Right renal cortex interstitium (tissue), 3 donors: Measurements from ENCODE around the gene FAM20A. TPM values are rescaled to one million over a fixed set of nuclear protein-coding genes. Genes with fewer than 3 reads are reported as not detected.

Source experiments
- DNase-seq, 3 donors: peaks; one replicate each; pipeline ENCODE4 v3.0.0-alpha.2; 2013; ENCODE audit warnings: low read depth in 3 of 3, low spot score in 2 of 3
- polyA plus RNA-seq, 3 donors: library from polyadenylated mRNA; unstranded; fragments of 120-200 nt; gene quantifications; one replicate each; pipeline ENCODE4 v1.2.1, GENCODE V29; 2013; ENCODE audit not compliant: insufficient read length in 3 of 3

FAM20A gene
- polyA plus RNA-seq, 3 donors, result 9.3 to 12.4 (median 12.3) TPM

GRCh38 chr17:68570526-68570925 lies 30.6 kb downstream of the FAM20A start:
- no peak for DNase-seq

GRCh38 chr17:68569346-68569745 lies 31.8 kb downstream of the FAM20A start:
- no peak for DNase-seq

GRCh38 chr17:68568581-68568980 lies 32.6 kb downstream of the FAM20A start:
- DNase-seq, result no peak

DNA sequence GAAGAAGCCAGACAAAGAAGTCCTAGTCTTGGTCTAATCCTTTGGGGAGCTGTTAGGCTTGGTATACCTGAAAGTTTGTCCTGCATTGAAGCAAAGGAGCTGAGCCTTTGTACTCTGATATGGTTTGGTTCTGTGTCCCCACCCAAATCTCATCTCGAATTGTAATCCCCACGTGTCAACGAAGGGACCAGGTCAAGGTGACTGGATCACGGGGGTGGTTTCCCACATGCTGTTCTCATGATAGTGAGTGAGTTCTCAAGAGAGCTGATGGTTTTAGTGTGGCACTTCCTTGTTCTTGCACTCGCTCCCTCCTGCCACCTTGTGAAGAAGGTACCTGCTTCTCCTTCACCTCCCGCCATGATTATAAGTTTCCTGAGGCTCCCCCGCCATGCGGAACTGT lies 33.6 kb downstream of the FAM20A start:
- no peak for DNase-seq

DNA sequence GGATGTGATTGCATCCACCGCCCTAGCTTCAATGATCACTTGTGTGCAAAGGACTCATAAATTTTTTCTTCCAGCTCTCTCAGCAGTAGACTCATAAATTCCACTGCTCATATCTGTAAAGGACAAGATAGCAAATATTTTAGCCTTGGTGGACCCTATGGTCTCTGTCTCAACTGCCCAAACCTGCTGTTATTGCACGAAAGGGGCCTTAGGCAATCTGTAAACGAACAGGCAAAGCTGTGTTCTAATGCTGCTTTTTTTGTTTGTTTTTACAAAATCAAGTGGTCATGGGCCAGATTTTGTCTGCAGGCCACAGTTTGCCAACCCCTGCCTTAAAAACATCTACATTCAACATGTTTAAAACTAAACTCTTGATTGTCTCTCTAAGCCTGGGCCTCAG lies 34.1 kb downstream of the FAM20A start:
- DNase-seq, result no peak

DNA sequence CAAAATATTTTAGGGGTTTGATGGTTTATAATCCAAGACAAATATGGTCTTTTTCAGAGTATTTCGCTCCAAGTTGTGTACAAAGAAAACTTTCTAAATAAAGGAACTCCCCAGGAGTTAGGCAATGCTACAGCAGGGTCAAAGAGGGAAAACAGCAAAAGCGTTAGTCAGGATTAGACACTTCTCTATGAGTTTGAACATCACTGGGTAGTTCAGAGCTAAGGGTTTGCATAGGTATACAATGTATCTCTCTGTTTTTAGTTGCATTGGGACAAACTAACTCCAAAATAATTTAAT lies 34.8 kb downstream of the FAM20A start:
- DNase-seq, result no peak

GRCh38 chr17:68565661-68566441 lies 35.3 kb downstream of the FAM20A start:
- DNase-seq, result no peak

DNA sequence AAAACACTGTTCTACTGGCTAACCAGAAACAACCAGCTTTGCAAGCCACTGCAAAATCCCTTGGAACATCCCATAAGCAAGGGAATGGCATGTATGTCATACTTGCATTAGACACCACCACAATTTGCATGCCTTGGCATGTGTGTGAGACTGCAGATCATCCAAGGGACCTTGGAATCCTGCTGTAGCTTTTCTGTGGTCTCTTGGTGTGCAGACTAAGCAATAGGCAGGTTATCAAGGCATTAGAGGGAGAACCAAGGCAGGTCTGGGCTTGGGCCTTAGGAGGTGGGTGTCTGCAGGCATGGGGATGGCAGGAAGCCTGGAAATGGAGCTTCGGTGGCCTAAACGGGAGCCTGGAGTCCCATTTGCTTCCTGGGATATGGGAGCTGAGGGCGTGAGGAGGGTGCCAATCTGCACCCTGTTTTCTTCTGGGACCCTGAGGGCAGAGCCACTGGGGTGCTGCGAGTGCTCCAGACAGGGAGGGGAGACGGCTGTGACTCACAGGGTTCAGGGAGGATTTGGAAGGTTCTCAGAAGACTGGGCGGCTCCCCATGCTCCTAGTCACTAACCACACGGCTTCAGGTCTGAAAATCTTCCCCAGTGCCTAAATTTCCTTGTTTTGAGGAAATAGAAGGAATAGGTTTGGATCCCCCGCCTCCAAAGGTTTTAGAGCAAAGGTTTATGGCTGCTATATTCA lies 36.6 kb downstream of the FAM20A start:
- DNase-seq, result no peak

DNA sequence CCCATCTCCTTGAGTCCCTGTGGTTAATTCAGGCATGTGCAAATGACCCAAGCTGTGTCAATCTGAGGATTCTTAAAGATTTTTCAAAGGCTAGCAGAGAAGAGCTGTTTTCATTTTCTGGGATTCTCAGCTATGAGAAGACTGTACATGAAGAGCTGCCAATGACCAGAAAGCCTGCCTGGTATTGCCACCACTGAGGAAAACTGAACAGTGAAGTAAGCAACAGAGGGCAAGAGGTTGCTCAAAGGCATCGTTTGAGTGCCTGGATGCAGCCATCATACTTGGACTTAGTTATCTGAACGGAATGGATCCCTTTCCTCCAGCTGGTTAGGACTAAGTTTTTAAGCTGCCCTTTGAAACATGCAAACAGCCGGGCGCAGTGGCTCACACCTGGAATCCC lies 38.4 kb downstream of the FAM20A start:
- DNase-seq, result no peak

DNA sequence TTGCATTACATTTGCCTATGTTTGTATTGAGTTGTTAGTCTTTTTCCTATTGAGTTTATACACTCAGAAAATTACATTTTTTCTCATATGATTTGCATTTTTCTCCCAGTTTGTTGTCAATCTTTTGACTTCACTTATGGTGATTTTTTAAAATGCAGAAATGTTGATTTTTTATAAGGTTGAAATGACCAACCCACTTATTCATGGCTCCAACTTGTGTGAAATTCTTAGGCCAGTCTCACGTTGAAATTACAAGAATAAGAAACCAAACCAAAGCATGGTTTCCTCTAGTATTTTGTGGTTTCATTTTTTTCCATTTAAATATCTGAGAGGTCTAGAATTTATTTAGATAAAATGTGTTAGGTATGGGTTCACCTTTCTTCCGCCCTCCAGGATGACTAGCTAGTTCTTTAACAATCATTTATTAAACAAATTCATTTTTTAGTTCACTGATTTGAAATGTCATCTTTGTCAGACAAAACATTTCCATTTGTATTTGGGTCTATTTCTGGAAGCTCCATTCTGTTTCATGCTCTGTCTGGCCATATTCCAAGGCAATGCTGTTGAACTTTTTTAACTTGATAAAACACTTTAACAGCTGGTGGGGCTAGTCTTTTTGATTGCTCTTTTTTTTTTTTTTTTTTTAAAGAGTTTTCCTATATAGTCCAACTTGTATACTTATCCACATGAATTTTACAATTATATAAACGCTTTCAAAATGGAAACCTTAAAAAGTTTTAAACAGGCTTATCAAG lies 40.0 kb downstream of the FAM20A start:
- no peak for DNase-seq

DNA sequence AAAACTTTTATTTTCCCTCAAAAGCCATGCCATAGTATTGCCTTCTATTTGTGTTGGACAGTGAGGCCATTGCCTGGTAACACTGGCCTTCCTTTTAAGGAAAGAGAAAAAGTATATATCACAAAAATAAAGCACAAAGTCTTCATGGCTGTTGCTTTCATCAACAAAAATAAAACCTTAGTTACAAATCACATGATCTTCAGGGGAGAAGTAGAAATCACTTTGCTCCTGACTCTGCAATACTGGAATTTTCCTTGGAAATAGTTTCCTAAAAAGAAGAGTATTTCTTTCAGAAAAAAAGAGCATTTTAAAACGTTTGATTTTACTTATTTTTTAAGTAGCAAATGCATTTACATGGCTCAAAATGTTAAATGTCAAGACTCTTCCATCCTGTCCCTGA lies 41.9 kb downstream of the FAM20A start:
- no peak for DNase-seq

DNA sequence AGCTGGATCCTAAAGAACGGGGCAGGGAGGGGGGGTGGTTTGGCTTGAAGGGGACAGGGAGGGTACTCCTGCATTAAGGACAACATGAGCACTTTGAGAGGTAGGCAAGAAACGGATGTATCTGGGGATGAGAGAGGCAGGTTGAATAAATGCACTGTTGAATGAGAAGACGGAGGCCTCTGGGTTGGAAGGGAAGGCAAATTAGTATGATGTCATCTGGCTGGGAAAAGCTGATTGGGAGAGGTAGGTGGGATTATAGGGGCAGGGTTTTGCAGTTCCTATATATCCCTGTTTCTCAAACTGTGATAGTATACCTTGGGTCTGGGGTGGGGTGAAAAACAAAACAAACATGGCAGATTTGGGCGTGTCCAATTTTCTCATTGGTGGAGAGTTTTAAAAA lies 44.6 kb downstream of the FAM20A start:
- DNase-seq, result no peak

DNA sequence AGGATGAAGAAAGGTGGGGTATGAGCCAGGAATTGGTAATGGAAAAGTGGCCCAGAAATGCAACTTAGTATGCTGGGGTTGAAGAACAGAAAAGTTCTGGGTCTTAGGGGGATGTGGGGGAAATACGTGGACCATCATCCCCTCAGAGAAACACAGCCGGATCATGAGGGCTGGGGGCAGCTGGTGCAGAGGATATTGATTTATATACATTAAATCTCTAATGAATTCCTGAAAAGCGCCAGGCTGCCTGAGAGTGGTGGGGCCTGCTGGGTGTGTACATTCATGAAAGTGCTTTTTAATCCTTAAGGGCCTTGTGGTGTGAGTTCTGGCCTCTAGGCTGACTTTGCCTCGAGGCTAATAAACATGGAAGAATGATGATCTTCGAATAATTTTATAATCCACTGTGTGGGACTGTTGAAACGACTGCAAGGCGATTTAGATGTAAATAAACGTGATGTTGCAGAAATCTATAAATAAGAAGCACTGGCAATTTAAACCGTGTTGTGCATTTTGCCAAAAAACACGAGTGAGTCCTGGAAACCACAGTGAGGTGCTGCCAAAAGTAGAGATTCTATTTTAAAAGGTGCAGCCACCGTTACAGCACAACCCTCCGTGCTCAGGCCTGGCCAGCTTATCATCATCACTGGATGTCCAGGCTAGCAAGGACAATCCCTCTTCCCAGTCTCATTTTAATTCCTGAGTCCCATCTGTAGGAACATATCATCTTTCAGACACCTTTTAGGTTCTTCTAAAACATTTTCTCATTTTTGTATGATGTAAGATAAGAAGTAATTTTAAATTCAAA lies 56.9 kb downstream of the FAM20A start:
- no peak for DNase-seq

DNA sequence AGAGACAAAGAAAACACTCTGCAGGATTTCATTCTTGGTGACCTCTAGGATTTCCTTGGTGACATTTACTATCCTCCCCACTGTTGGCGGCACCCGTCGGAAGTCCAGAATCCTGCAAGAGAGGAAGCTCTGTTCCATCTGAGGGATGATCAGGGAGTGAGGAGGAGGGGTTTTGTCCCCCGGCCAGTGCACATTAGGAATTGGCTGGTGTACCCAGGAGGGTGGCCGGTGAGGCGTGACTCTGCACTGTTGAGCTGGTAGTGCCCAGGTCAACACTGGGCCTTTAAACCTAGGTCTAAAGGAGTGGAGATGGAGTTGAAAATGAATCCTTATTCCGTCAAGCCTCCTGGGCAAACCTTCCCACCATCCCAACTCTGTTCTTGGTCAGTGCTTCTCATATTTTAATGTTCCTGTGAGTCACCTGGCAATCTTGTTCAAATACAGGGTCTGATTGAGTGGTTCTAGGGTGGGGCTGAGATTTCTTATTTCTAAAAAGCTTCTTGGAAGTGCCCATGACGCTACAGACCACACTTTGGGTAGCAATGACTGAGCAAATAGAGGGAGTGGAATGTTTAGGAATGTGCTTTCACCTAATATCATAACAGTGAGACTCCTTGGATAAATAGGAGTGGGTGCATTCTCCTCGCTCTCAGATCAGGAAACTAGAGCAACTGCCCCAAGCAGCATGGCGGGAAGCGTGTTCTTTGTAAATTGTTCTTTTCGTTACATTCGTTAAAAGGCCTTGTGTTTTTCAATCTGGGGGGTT lies 58.3 kb downstream of the FAM20A start:
- DNase-seq, result no peak

GRCh38 chr17:68541816-68542215 lies 59.4 kb downstream of the FAM20A start:
- no peak for DNase-seq

GRCh38 chr17:68540981-68541380 lies 60.2 kb downstream of the FAM20A start:
- DNase-seq, result no peak

DNA sequence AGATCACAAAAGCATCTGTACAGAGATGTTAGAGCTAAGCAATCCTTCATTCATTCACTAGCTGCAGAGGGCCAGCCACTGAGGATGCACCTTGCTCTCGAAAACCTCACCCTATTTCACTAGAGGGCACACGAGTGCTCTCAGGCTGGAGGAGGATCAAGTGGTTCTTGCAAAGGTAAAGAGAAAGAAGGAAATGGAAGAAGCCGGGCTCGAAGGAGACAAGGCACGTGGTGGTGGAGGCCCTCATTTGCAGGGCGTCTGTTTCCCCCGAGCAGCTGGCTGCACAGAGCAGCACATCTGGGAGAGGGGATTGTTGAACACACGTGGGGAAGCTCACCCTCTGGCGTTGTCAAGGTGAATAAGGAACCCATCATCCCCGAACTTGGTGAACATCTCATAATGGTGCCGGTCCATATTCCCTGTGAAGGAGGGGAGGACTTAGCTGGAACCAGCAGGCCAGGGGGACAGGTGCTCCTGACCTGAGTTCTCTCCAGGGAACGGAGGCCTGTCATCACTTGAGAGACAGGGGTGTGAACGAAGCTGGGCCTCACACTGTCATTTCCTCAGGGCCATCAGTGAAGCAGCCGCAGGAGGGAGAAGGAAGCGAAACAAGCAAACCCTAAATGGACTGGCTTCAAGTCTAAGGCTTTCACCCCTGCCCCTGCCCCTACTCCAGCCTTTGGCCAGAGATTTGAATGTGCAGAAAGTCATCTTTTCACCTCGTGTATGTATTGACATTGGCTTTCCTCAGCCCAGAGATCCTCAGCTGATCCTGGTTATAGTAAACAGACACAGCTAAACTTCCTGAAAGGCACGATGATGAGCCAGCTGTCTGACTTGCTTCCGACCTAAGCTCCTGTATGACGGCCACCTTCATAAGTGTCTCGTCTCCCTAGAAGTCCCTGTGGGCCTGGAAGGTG lies 61.4 kb downstream of the FAM20A start:
- no peak for DNase-seq

- DNase-seq, result no peak
Observed at GRCh38 chr17:68535922-68536321, 65.2 kb downstream of the FAM20A start.

DNA sequence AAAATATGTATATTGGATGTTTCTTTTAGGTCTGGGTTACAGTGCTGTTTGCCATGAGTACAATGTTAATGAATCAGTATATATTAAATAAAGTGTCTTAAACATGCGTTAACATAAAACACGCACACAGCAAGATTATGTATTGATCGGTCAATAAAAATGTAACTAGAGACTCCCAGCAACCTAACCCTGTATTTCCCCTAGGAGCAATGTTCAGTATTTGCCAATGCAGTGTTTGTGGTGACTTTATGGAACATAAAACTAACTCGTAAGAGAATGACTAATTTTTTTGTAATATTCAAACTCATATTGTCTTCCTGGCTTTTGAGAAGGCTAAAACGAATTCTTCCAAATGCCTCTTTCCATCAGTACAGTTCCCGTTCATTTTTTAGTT lies 66.5 kb downstream of the FAM20A start:
- DNase-seq, result no peak
